Activated T-helper 1 cell treated with Interleukin-2 at 50 U/mL for 16 hours (primary cell): ENCODE results near the gene GLYATL3.

Experiments
- DNase-seq: peaks from one replicate; pipeline ENCODE4 v3.0.0-alpha.2; 2020; ENCODE audit warnings: low read depth

GLYATL3 gene

DNA sequence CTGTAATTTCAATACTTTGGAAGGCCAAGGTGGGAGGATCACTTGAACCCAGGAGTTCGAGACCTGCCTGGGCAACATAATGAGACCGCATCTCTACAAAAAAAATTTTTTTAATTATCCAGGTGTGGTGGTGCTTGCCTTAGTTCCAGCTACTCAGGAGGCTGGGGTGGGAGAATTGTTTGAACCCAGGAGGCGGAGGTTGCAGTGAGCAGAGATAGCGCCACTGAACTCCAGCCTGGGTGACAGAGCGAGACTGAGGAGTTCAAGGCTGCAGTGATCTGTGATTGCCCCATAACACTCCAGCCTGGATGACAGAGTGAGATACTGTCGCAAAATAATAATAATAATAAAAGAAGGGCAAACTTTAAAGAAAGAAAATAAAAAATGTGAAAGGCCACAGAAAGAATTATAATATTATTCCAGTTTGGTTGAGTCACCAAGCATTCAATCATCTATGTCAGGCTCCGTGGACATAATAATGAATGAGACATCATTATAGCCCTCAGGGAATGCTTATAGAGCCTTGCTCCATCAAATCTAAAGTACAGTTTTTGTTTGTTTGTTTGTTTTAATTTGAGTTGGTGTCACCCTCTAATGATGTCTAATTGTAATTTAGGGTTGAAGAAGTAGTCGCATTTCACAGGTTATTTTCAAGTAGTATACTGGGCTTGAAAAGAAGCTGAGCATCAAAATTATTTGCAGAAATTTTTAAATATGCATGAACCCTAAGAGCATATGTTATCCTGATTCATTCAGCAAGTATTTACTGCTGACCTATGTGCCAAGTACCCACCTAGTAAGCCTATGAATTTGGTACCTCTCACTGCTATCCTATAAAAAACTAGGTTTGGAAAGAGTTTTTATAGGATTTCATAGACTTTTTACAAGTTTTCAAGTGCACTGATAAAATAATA lies 15.1 kb downstream of the GLYATL3 start:
- no peak for DNase-seq

DNA sequence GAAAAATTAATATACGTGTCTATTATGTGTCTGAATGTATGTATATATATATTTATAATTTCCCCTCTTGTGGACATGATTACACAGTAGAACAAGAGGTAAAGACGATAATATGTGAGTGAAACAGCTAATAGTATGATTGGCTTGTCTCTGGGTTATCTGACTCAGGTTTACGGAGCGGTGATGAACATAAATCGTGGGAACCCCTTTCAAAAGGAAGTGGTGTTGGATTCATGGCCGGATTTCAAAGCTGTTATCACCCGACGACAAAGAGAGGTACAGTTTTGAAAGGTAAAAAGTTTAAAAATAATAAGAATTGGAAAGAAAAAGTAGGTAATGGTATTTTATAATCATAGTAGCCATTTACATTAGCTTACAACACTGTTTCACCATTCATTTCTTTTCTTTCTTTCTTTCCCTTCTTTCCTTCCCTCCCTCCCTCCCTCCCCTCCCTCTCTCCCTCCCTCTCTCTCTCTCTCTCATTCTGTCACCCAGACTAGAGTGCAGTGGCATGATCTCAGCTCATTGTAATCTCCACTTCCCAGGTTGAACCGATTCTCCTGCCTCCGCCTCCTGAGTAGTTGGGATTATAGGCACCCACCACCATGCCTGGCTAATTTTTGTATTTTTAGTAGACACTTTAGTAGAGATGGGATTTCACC lies 15.9 kb downstream of the GLYATL3 start:
- no peak for DNase-seq

DNA sequence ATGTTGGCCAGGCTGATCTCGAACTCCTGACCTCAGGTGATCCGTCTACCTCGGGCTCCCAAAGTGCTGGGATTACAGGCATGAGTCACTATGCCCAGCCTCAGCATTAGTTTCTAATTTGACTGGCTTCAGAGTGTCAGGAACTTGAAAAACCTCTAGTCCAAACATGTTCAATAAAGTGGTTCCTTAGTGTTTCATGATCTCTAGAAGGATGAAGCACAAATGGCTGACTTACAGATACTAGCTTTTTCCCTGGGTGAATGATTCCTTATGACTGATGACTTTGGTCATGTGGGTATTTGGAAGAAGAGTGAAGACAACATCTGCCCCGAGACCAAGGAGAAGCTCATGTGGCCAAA lies 16.4 kb downstream of the GLYATL3 start:
- DNase-seq = no peak

DNA sequence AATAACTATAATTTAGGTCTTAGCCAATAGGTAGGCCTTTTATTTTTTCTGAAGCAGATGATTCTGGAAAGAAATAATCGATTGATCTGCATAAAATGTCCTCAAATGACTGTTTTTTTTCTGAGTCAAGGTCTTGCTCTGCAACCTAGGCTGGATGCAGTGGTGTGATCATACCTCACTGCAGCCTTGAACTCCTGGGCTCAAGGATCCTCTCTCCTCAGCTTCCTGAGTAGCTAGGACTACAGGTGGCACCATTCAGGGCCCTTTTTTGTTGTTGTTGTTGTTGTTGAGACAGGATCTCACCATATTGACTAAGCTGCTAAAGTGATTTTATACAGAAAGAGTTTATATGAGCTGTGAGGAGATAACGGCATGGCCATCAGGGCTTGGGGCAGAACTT lies 18.2 kb downstream of the GLYATL3 start:
- DNase-seq = no peak

DNA sequence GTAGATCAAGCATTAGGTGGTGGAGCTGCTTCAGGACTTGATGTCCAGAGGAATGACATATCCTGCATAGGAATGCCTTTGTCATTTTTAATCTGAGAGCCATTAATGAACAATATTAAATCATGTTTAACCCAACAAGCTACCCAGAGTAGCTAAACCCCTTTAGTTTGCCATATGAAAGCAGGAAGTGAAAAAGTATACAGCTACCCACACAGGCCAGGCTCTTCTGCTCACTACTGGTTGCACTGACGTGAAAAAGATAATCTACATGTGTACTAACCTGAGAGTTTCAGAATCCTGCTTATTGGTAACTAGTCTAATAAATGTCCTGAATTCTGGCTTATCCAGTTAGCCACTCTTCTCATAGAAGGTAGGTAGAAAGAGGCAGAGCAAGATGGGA lies 19.9 kb downstream of the GLYATL3 start:
- no peak for DNase-seq

DNA sequence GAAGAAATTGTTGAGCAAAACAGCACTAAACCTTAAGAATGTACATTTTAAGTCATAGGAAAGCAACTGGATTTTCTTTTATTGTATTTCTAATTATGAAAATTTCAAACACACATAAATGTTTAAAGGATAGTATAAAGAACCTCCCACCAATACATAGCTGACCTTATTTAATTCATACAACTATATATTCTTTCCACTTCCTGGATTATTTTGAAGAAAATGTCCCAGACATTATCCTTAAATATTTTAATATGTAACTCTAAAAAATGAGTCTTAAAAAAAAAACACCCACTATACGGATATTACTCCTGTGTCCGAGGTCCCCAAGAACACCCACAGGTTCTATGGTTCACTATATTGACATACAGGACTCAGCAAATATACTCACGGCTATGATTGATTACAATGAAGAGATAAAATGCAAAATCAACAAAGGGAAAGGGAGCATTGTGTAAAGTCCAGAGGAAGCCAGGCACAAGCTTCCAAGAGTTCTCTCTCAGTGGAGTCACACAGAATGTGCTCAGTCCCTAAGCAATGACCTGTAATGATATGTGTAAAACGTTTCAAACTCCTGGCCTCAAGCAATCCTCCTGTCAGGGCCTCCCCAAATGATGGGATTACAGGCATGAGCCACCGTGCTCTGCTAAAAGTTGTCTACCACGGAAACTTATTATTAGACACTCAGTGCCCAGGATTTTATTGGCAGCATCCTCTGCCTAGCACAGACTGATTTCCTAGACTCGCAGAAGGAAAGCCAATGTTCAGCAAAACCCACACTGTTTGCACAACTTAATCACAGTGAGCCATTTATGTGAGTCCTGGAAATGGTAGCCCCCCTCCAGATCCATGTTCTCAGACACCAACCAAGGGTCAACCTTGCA lies 23.2 kb downstream of the GLYATL3 start:
- DNase-seq = no peak

DNA sequence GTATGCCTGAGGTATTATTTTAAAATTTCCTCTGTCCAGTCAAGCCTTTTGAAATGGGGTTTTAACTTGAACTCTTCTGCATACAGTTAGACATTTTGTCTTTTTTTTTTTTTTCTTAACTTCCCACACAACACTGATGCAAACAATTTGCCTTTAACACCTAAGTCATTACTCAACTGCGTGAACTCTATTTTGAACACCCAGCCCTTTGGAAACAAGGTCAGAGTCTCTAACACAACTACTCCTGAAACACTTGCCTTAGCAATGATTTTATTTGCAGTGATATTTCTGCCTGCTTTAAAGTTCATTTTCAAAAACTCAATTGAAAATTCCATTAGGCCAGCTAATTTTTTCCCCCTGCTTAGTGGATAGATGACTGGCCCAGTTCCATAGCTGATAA lies 24.2 kb downstream of the GLYATL3 start:
- DNase-seq = no peak

DNA sequence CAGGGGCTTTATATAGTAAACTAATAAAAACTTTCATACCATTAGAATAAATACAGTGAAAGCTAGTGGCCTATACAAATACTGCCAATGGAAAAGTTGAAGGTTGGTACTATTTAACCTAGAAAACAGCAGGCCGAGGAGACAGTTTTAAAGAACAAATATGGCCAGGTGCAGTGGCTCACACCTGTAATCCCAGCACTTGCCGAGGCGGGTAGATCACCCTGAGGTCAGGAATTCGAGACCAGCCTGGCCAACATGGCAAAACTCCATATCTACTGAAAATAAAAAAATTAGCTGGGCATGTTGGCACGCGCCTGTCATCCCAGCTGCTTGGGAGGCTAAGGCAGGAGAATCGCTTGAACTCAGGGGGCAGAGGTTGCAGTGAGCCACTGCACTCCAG lies 24.8 kb downstream of the GLYATL3 start:
- DNase-seq = no peak

DNA sequence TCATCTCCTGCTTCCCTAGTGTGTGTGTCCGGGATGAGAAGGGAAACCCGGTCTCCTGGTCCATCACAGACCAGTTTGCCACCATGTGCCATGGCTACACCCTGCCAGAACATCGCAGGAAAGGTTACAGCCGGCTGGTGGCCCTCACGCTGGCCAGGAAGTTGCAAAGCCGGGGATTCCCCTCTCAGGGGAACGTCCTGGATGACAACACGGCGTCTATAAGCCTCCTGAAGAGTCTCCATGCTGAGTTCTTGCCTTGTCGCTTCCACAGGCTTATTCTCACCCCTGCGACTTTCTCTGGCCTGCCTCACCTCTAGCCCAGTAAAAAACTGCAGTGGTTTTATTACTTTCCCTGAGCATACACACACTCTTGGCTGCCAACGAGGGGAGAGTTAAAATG lies 26.9 kb downstream of the GLYATL3 start:
- DNase-seq = no peak

DNA sequence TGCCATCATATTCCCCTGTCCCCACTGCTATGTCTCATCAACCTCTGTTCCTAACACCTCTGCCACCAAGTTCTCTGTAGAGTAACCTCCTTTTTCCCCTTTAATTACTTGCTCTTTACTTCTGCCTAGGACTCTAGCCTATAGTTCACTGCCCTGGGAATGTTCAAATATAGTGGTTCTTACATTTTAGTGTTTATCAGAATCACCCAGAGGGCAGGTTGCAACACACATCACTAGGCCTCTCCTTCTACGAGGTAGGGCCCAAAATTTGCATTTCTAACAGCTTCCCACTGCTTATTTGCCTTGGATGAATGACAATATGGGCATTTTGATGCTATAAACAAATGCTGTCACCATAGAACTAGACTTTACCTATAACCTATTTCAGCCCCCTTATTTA lies 27.6 kb downstream of the GLYATL3 start:
- DNase-seq = no peak

DNA sequence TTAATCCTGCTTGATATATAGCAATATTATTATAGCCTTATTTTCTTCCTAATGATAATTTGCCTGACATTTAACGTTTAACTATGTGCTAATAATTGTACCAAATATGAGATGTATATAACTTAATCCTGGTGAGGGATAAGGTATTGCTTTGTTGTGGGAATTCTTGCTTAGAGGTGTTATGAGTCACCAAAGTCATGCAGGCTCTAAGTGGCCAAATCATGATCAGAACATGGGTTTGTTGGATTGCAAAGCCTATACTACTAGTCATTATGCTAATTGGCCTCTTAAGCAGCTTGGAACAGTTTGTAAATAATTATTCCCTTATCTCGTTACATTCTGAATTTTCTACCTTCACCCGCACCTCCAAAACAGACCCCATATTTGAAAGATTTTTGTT lies 28.8 kb downstream of the GLYATL3 start:
- DNase-seq = no peak

DNA sequence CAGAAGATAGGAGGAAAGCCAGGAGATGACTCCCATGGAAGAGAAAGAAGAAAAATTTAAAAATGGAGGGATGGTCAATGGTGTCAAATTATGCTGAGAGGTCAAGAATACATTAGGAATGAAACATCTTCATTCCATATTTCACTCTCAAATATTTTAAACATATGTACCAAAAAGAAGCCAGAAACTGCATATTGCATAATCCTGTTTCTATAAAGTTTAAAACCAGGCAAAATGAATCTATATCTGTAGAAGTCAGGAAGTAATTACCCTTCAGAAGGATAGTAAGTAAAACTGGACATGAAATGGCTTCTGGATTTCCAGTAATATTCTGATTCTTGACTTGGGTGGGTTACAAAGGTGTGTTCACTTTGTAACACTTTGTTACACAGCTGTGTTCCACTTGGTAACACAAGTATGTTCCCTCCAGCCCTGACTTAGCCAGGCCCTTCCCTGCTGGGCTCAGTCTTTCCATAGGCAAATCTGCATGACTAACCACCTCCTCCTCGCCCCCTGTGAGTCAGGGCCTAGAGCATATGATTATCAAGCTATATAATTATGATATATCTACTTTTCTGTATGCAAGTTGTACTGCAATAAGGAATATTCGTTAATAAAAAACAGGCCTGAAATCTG lies 30.5 kb downstream of the GLYATL3 start:
- DNase-seq = no peak

DNA sequence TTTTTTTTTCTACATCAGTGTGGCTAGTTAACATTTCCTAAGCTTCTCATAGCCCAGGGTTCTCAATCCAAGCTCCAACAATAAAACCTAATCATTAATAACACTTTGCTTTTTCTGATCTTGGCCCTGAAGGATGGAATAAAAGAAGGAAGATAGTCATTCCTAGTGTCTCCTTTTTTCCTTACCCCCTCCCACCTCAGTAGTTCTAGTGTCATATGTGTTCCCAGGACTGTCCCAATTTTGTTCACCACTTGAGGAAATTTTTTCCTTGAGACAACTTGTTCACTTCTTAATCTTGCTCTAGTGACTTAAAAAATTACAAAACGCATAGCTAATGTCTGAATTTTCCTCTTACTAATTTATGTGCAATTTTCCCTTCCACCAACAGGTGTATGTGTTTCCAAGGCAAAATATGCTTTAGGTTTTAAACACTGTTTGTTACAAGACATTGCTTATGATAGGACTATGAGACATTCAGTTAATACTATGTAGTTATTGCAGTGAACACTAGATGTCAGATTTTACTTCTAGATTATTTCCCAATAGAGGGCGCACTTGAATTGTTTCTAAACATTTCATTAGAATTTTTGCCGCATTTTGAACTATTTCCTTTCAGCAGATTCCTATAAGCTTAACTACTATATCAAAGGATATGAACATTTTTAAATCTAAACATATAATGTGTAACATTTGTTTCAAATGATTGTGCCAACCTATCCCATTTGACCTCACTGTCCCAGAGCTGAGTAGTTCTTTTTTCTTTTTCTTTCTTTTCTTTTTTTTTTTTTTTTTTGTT lies 32.2 kb downstream of the GLYATL3 start:
- no peak for DNase-seq

DNA sequence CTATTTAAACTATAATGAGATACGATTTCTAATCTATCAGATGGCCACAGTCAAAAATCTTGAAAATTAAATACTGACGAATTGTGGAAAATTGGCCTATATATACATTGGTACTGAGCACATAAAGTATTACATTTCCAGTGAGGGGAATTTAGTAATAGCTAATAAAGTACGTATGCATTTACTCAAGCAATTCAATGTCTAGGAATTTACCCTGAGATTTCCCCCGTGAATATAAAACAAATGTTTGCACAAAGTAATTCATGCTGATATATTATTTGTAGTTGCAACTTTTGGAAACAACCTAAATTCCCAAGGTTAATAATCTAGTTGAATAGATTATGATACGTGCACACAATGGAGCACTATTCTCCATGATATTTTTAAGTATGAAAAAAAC lies 36.1 kb downstream of the GLYATL3 start:
- DNase-seq = no peak

DNA sequence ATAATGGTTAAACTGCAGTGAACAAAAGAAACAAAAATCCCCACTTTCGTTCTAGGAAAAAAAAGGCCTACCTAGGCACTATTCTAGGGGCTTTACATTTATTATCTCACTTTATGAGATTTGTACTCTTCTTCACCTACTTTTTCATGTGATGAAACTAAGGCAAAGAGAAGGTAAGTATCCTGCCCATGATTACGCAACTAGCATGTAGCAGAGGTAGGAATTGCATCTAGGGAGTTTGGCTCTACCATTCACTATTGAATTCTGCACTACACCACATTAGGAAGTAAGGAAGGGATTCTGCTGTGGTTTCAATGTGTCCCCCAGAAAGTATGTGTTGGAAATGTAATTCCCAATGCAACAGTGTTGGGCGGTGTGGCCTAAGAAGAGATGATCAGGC lies 39.4 kb downstream of the GLYATL3 start:
- DNase-seq = no peak

DNA sequence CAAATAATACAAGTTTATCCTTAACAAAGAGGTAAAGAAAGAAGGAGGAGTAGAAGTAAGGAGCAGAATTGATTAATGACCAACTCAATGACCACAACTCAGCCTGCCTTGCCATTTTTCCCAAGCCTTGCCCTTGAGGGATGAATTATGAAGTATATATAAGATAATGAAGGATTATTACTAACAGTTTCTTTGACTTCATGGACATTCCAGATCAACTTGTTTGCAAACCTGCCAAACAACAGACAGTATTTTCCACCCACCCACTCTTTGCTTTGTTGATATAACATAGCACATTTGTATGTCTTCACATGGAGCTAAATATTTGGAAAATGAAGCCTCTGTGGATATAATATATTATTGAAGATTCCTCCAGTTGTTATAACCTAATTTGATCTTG lies 40.9 kb downstream of the GLYATL3 start:
- no peak for DNase-seq

DNA sequence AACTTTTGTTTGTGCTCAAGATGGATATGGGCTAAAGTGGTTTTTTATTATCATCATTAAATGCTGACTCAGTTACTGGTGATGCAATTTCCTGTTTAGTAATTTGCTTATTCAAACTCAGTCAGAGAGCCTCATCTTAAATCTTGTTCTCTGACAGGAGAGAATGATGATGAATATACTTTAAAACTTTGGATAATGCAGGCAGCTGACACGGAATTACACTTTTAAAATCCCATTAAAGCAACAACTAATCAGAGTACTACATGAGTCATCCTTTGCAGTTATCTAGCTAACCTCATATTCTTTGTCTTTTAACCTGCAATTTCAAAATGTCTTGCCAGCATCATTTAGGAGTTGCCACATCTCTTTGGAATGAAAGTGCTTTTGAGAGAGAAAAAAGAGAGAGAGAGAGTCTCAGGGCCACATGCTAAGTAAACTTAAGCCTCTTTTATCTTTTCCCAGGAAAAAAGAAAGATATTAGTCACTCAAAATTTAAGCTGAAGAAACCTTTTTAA lies 41.5 kb downstream of the GLYATL3 start:
- no peak for DNase-seq

DNA sequence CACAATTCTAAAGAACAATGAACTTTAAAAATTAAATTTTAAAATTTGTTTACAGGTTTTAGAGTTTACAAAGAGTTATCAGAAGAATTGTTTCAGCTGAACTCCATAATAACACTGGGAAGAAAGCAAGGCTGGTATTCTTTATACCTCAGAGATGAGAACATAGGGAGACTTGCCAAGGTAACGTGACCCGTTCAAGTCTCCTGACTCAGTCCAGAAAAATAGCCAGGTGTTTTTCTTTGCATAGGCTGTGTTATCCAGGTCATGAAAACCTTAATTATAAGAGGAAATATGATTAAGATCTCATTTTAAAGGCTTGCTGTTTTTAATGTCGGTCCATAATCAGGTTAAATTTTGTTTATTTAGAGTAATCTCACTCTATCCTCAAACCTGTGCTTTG lies 42.2 kb downstream of the GLYATL3 start:
- DNase-seq = no peak

DNA sequence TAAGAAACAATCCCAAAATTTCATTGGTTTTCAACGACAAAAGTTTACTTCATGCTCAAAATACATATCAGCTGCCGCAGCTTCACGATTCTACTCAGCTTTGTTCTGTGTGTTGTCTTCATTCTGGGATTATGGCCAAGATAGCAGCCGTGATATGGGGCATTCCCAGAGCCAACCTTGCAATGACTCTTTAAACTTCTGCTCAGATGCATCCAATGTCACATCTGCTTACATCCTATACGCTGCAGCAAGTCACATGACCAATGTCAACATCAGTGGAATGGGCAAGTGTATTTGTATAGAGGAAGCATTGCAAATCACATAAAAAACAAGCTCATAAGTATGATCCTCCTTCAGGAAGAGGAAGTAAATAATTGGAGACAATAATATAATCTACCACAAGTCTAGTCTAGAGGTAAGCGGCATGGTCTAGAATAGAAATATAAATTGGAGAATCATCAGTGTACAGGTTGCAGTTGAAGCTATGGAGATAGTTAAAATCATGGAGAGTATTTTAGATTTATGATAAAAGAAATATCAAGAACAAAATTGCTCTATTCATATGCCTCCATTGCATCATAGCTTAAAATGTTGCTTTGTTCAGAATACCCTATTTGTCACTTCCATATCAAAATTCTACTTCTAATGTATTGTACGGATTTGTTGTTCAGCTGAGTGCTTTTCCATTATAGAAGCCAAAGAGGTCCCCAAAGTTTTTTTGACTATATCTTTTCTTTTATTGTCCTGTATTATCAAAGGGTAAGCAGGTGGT lies 43.5 kb downstream of the GLYATL3 start:
- no peak for DNase-seq

DNA sequence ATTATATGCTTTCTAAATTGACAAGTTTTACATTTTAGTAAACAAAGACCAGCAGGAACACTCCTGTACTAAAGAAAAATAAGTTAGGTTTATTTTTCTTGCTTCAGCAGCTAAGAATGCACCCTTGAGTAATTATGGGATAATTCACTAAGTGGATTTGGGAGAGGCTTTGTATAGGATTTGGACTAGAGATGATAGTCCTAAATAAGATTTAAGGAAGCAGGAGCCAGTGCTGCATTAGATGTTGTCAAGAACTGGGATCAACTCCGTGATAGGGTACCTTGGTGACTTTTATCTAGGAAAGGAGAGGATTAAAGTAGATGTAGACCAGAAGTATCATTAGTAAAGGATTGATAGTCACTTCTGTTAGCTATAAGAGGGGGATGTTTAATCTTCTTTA lies 46.6 kb downstream of the GLYATL3 start:
- no peak for DNase-seq
